HepG2 (cell line): ENCODE measurements around the gene CD164L2. TPM values are rescaled to one million over a fixed set of nuclear protein-coding genes. Genes with fewer than 3 reads are reported as not detected.
"Not testable (repeated sequence)": the region's sequence is repeated elsewhere in the genome, so short reads cannot be mapped to it uniquely, and the experiment has no call there.

Source experiments
- ATAC-seq: fragments of 200-7000 bp; cut with Tn5 transposase; 3 replicates; pipeline ENCODE4 v1.9.1; 2020; ENCODE audit warnings: mild to moderate bottlenecking, moderate library complexity
- BruUV-seq: library from RNA; stranded (reverse); fragments of 400-500 nt; replicated peaks from 2 replicates; lab custom pipeline; 2021; lab: Mats Ljungman, UMichigan
- CTCF ChIA-PET: fragments of 300-600 bp; formaldehyde crosslinking; extraction: SDS; loops from one replicate; lab custom pipeline; 2021; ENCODE audit warnings: low total read pairs, inconsistent platforms, low intra/inter-chr PET ratio; lab: Yijun Ruan, JAX
- POLR2A ChIA-PET: fragments of 350-600 bp; sonication (Branson Sonifier 250); formaldehyde crosslinking; loops from one replicate; lab custom pipeline; 2020; ENCODE audit warnings: antibody characterized with exemption, inconsistent platforms; lab: Yijun Ruan, JAX
- DNase-seq: peaks from one replicate; pipeline ENCODE4 v3.0.0-alpha.2; 2015; ENCODE audit warnings: low spot score
- FAIRE-seq: peaks from 3 replicates; lab custom pipeline; 2011; peaks lifted over from hg19 to GRCh38; lab: Jason Lieb, UNC
- H2AFZ ChIP-seq: one replicate; pipeline ENCODE4 v1.6.1; 2011; ENCODE audit warnings: low read length, inconsistent platforms
- H3K27ac ChIP-seq: fragments of 300-600 bp; 3 replicates; pipeline ENCODE4 v1.8.0; 2011; ENCODE audit warnings: mixed run types, mild to moderate bottlenecking, mixed read lengths, low read length, inconsistent platforms; ENCODE audit not compliant: insufficient read depth; ENCODE audit errors: extremely low read length
- H3K27me3 ChIP-seq, 2 experiments: fragments of 200-600 bp in 1 of 2; 2 replicates in 1 of 2; 3 replicates in 1 of 2; pipeline versions ENCODE4 v1.6.0 to v1.8.0; 2011; ENCODE audit warnings: low read length in 2 of 2, mild to moderate bottlenecking in 2 of 2, moderate library complexity in 2 of 2, inconsistent platforms in 1 of 2; ENCODE audit not compliant: insufficient read depth in 2 of 2, control insufficient read depth in 1 of 2
- H3K36me3 ChIP-seq, 2 experiments: fragments of 200-600 bp in 1 of 2; replicated peaks in 1 of 2; 2 replicates in 1 of 2; 3 replicates in 1 of 2; pipeline versions ENCODE4 v1.5.1 to v1.8.0; 2011; ENCODE audit warnings: low read length in 2 of 2, inconsistent platforms in 1 of 2; ENCODE audit not compliant: insufficient read depth in 2 of 2, control insufficient read depth in 1 of 2
- H3K4me1 ChIP-seq: 2 replicates; pipeline ENCODE4 v1.5.1; 2012; ENCODE audit warnings: low read length, inconsistent platforms; ENCODE audit not compliant: insufficient read depth
- H3K4me2 ChIP-seq: 2 replicates; pipeline ENCODE4 v1.6.0; 2011; ENCODE audit warnings: low read depth, low read length, inconsistent platforms
- H3K4me3 ChIP-seq, 3 experiments: fragments of 200-600 bp in 1 of 3; sonication (generic), shearing (Covaris generic) in 1 of 3; replicated peaks in 1 of 3; 2 replicates each; pipeline ENCODE4 v1.5.1; 2011 to 2016; ENCODE audit warnings: low read length in 3 of 3, inconsistent platforms in 2 of 3, low read depth in 2 of 3, mild to moderate bottlenecking in 2 of 3, control low read depth in 1 of 3, mixed read lengths in 1 of 3; ENCODE audit not compliant: insufficient read depth in 1 of 3
- H3K79me2 ChIP-seq: one replicate; pipeline ENCODE4 v1.6.1; 2011; ENCODE audit warnings: low read length, inconsistent platforms; ENCODE audit not compliant: insufficient read depth
- H3K9ac ChIP-seq: 2 replicates; pipeline ENCODE4 v1.6.0; 2011; ENCODE audit warnings: mild to moderate bottlenecking, low read depth, low read length, inconsistent platforms; ENCODE audit not compliant: insufficient read depth
- H3K9me3 ChIP-seq: 2 replicates; pipeline ENCODE4 v1.5.1; 2012; ENCODE audit warnings: mild to moderate bottlenecking, low read length
- H4K20me1 ChIP-seq: 2 replicates; pipeline ENCODE4 v1.6.0; 2011; ENCODE audit warnings: inconsistent platforms, mild to moderate bottlenecking, low read length, moderate library complexity; ENCODE audit not compliant: insufficient read depth
- AGO2 ChIP-seq: fragments of 200-400 bp; formaldehyde crosslinking; optimal IDR thresholded peaks from 2 replicates; pipeline ENCODE3; 2017; ENCODE audit warnings: mild to moderate bottlenecking, low read depth, low read length, moderate library complexity
- RBM22 ChIP-seq: fragments of 200-400 bp; formaldehyde crosslinking; optimal IDR thresholded peaks from 2 replicates; pipeline ENCODE3; 2017; ENCODE audit warnings: mild to moderate bottlenecking, low read length, moderate library complexity
- SIX4 ChIP-seq: sonication (generic); formaldehyde crosslinking; IDR thresholded peaks from 2 replicates; pipeline ENCODE4 v1.4.0; 2020; ENCODE audit warnings: missing genetic modification reagents
- WGBS: methylation state at CpG from one replicate; pipeline ENCODE4 v1.1.6; 2017; ENCODE audit warnings: low lambda C conversion rate; 5-methylcytosine and 5-hydroxymethylcytosine counted together
- in situ Hi-C: cut with HindIII; loops from 2 replicates; pipeline ENCODE4 v1.10.0; 2017; ENCODE audit warnings: low pct_unique_long_range_greater_than_20kb; ENCODE audit not compliant: extremely low pct_ligation_motif_present
- intact Hi-C: fragments of 100-400 bp; cut with micrococcal nuclease; formaldehyde crosslinking; loops from one replicate; pipeline ENCODE4 v1.10.0; 2022; ENCODE audit not compliant: unreplicated experiment
- polyA plus RNA-seq, 8 experiments: library from polyadenylated mRNA; depleted of rRNA in 3 of 8; stranded (reverse) in 7 of 8; unstranded in 1 of 8; fragments of >200 nt; fragmentation: Illumina TruSeq in 4 of 8; extraction: Trizol in 4 of 8; gene quantifications; 2 replicates each; pipeline versions ENCODE4 v1.2.1 to v1.2.3, GENCODE V29; 2011 to 2016; ENCODE audit warnings: low read depth in 4 of 8, missing spikeins in 1 of 8, mixed read lengths in 1 of 8; ENCODE audit not compliant: insufficient read depth in 1 of 8
- total RNA-seq, 5 experiments: library from RNA; depleted of rRNA; stranded (reverse); fragments of >200 nt; fragmentation: Illumina TruSeq; extraction: Trizol; gene quantifications; 2 replicates each; pipeline ENCODE4 v1.2.3, GENCODE V29; 2016; ENCODE audit warnings: low read depth in 1 of 5
- TF ChIP-seq, protein P1 (sequence below): sonication (generic); formaldehyde crosslinking; IDR thresholded peaks from 2 replicates; pipeline ENCODE4 v1.4.0; 2020; ENCODE audit warnings: missing genetic modification reagents
- TF ChIP-seq, protein P2 (sequence below): sonication (generic); formaldehyde crosslinking; IDR thresholded peaks from 2 replicates; pipeline ENCODE4 v1.5.1; 2020; ENCODE audit warnings: mild to moderate bottlenecking, missing genetic modification reagents, moderate library complexity
- TF ChIP-seq, protein P3 (sequence below): sonication (generic); IDR thresholded peaks from 2 replicates; pipeline ENCODE4 v1.6.1; 2016; ENCODE audit warnings: low read depth, borderline replicate concordance

Gene CD164L2
- total and polyA plus RNA-seq, 2 of the 13 experiments (the other 11 are each of a cell fraction or from before 2014, with no cell fraction given), result not detected

DNA sequence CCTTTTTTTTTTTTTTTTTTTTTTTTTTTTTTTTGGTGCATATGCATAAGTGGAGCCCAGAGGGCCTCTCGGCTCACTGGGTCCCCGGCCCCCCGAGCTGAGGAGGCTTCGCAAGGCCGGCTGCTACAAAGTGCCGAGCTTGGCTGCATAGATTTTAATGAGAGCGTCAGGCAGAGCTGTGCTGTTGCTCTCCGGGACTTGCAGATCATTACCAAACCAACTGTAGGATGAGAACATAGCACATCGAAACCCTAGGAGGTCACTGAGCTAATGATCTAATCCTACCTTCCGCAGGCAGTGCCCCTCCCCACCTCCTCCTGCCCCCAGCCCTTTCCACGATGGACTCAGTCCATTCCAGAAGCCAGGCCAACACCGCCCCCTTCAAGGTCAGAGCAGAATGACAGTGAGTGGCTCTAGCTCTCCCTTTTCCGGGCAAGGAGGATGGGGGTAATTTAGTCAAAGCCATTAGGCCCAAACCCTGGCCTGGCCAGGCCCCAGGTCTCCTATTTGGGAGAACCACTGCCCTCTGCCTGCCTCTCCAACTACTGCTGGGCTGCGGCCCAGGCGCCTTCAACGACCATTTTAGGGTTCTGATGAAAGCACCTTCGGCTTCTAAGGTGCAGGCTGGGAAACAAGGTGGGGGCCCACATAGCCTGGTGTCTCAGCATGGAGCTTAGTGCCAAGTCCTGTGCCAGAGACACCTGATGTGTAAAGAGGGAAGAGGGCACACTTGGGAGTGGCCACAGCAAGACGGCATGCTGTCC, 22.6 kb upstream of the CD164L2 start:
- POLR2A ChIA-PET, H3K9ac ChIP-seq, H3K79me2 ChIP-seq, H4K20me1 ChIP-seq, DNase-seq, intact Hi-C loops, H3K4me2 ChIP-seq, CTCF ChIA-PET, H3K9me3 ChIP-seq, BruUV-seq, H3K4me3 ChIP-seq, H3K4me1 ChIP-seq, H2AFZ ChIP-seq, H3K27me3 ChIP-seq, FAIRE-seq, in situ Hi-C loops: not testable (repeated sequence)
- H3K36me3 ChIP-seq, result peaks cover 9 to 31% of the 10 kb centered on the region in 2 experiments; a peak in 4 of 5 replicates
- WGBS, result 87% methylated on average over 16 of the region's 18 CpGs
- TF ChIP-seq, protein P1, sequence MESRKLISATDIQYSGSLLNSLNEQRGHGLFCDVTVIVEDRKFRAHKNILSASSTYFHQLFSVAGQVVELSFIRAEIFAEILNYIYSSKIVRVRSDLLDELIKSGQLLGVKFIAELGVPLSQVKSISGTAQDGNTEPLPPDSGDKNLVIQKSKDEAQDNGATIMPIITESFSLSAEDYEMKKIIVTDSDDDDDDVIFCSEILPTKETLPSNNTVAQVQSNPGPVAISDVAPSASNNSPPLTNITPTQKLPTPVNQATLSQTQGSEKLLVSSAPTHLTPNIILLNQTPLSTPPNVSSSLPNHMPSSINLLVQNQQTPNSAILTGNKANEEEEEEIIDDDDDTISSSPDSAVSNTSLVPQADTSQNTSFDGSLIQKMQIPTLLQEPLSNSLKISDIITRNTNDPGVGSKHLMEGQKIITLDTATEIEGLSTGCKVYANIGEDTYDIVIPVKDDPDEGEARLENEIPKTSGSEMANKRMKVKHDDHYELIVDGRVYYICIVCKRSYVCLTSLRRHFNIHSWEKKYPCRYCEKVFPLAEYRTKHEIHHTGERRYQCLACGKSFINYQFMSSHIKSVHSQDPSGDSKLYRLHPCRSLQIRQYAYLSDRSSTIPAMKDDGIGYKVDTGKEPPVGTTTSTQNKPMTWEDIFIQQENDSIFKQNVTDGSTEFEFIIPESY (CRISPR knock-in tag), result peak; percentile 39; the same call in 1 of the 2 replicates
- TF ChIP-seq, all 625 proteins: peak for 1; not testable (repeated sequence) for 624
- not testable (repeated sequence) for ATAC-seq, H3K27ac ChIP-seq

DNA sequence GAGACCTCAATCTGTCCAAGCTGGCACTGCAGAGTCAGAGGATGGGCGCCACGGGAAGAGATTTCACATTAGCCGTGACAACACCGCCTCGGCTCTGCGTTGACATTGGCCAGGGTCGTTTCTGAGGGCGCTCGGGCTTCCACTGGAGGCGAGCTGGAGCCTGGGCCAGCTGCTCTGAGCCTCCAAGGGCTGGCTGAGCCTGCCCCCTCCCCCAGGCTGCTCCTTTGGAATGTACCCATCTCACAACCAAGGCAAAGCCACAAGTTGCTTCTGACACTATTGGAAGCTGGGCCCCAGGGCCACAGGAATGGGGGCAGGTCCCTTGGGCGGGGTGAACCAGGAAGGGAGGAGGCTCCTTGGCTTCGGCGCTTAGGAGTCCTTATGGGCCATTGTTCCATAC, 21.9 kb upstream of the CD164L2 start:
- ATAC-seq, result no peak
- CTCF ChIA-PET, result no interaction called here
- intact Hi-C loops, result no loop called here
- TF ChIP-seq, protein P2, sequence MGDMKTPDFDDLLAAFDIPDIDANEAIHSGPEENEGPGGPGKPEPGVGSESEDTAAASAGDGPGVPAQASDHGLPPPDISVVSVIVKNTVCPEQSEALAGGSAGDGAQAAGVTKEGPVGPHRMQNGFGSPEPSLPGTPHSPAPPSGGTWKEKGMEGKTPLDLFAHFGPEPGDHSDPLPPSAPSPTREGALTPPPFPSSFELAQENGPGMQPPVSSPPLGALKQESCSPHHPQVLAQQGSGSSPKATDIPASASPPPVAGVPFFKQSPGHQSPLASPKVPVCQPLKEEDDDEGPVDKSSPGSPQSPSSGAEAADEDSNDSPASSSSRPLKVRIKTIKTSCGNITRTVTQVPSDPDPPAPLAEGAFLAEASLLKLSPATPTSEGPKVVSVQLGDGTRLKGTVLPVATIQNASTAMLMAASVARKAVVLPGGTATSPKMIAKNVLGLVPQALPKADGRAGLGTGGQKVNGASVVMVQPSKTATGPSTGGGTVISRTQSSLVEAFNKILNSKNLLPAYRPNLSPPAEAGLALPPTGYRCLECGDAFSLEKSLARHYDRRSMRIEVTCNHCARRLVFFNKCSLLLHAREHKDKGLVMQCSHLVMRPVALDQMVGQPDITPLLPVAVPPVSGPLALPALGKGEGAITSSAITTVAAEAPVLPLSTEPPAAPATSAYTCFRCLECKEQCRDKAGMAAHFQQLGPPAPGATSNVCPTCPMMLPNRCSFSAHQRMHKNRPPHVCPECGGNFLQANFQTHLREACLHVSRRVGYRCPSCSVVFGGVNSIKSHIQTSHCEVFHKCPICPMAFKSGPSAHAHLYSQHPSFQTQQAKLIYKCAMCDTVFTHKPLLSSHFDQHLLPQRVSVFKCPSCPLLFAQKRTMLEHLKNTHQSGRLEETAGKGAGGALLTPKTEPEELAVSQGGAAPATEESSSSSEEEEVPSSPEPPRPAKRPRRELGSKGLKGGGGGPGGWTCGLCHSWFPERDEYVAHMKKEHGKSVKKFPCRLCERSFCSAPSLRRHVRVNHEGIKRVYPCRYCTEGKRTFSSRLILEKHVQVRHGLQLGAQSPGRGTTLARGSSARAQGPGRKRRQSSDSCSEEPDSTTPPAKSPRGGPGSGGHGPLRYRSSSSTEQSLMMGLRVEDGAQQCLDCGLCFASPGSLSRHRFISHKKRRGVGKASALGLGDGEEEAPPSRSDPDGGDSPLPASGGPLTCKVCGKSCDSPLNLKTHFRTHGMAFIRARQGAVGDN, result 0 out of 2 replicates have a peak, but pooled peaks have one; percentile 13
- peak; percentile 54 for TF ChIP-seq AGO2
- TF ChIP-seq, protein P1 (CRISPR knock-in tag), result 0 out of 2 replicates have a peak, but pooled peaks have one; percentile 29
- peak; percentile 16 for TF ChIP-seq RBM22
- TF ChIP-seq SIX4, result no peak
- TF ChIP-seq, protein P3, sequence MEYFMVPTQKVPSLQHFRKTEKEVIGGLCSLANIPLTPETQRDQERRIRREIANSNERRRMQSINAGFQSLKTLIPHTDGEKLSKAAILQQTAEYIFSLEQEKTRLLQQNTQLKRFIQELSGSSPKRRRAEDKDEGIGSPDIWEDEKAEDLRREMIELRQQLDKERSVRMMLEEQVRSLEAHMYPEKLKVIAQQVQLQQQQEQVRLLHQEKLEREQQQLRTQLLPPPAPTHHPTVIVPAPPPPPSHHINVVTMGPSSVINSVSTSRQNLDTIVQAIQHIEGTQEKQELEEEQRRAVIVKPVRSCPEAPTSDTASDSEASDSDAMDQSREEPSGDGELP, result no peak

More for the DNA sequence above, 21.9 kb upstream of the CD164L2 start:
- FAIRE-seq (no peak), DNase-seq (no peak)
- Histone ChIP-seq H3K27me3 (no peaks in the 10 kb centered on the region), H3K9ac (no peak overlapping the region), H3K4me3 (no peak overlapping the region), H3K27ac (no peak overlapping the region), H3K9me3 (no peaks in the 10 kb centered on the region), H4K20me1 (no peaks in the 10 kb centered on the region), H2AFZ (no peak overlapping the region), H3K79me2 (no peaks in the 10 kb centered on the region), H3K4me1 (no peaks in the 10 kb centered on the region), H3K36me3 (peaks cover 8 to 24% of the 10 kb centered on the region in 2 experiments; a peak in 3 of 5 replicates), H3K4me2 (no peak overlapping the region)
- in situ Hi-C loops, result no loop called here
- 81% methylated on average over 3 of the region's 13 CpGs for WGBS
- POLR2A ChIA-PET, result no interaction called here
- no TSS peak for BruUV-seq
